Endothelial cell of umbilical vein (primary cell): ENCODE results near the gene RPF1. TPM values are rescaled to one million over a fixed set of nuclear protein-coding genes. Genes with fewer than 3 reads are reported as not detected.

Experiments used
- BruUV-seq: library from RNA; stranded (reverse); fragments of 400-500 nt; replicated peaks from 2 replicates; lab custom pipeline; 2021; lab: Mats Ljungman, UMichigan
- CTCF ChIA-PET: fragments of 300-600, 350-600 bp; sonication (Branson Sonifier 250); formaldehyde crosslinking; loops from one replicate; lab custom pipeline; 2021; ENCODE audit warnings: antibody characterized with exemption, inconsistent platforms; lab: Charles Lee
- POLR2A ChIA-PET: fragments of 300-600, 350-600 bp; sonication (Branson Sonifier 250); formaldehyde crosslinking; loops from one replicate; lab custom pipeline; 2021; ENCODE audit warnings: antibody characterized with exemption, inconsistent platforms; lab: Charles Lee
- DNase-seq: peaks from one replicate; pipeline ENCODE4 v3.0.0-alpha.2; 2011; ENCODE audit warnings: low read depth, low spot score
- FAIRE-seq: peaks from 2 replicates; lab custom pipeline; 2011; peaks lifted over from hg19 to GRCh38; lab: Jason Lieb, UNC
- H2AFZ ChIP-seq: 2 replicates; pipeline ENCODE4 v1.6.0; 2012; ENCODE audit warnings: low read depth, low read length, control low read depth, inconsistent platforms
- H3K27ac ChIP-seq: 2 replicates; pipeline ENCODE4 v1.5.1; 2011; ENCODE audit warnings: low read depth, mild to moderate bottlenecking, control low read depth, low read length, moderate library complexity; ENCODE audit not compliant: insufficient read depth
- H3K27me3 ChIP-seq, 2 experiments: 2 replicates each; pipeline versions ENCODE4 v1.6.0 to v1.6.1; 2011; ENCODE audit warnings: low read length in 2 of 2, mixed read lengths in 1 of 2; ENCODE audit not compliant: control insufficient read depth in 2 of 2, insufficient read depth in 2 of 2
- H3K36me3 ChIP-seq, 2 experiments: 2 replicates in 1 of 2; 3 replicates in 1 of 2; pipeline ENCODE4 v1.5.1; 2011; ENCODE audit warnings: low read length in 2 of 2, mild to moderate bottlenecking in 1 of 2, moderate library complexity in 1 of 2; ENCODE audit not compliant: control insufficient read depth in 2 of 2, insufficient read depth in 2 of 2; ENCODE audit errors: extremely low read depth in 1 of 2
- H3K4me1 ChIP-seq: 3 replicates; pipeline ENCODE4 v1.5.1; 2011; ENCODE audit warnings: mild to moderate bottlenecking, low read length; ENCODE audit not compliant: control insufficient read depth, insufficient read depth; ENCODE audit errors: extremely low read depth
- H3K4me2 ChIP-seq: 2 replicates; pipeline ENCODE4 v1.6.1; 2011; ENCODE audit warnings: low read length, control low read depth, mixed read lengths; ENCODE audit not compliant: insufficient read depth
- H3K4me3 ChIP-seq, 3 experiments: fragments of 200-600 bp in 1 of 3; sonication (generic), shearing (Covaris generic) in 1 of 3; replicated peaks in 1 of 3; 2 replicates each; pipeline ENCODE4 v1.5.1; 2011 to 2016; ENCODE audit warnings: control low read depth in 3 of 3, low read length in 3 of 3, mild to moderate bottlenecking in 2 of 3, inconsistent platforms in 1 of 3, low read depth in 1 of 3, moderate library complexity in 1 of 3; ENCODE audit not compliant: insufficient read depth in 1 of 3
- H3K79me2 ChIP-seq: 2 replicates; pipeline ENCODE4 v1.6.0; 2012; ENCODE audit warnings: low read length, inconsistent platforms; ENCODE audit not compliant: control insufficient read depth, insufficient read depth
- H3K9ac ChIP-seq: replicated peaks from 2 replicates; pipeline ENCODE3; 2011; ENCODE audit warnings: low read length, control low read depth; ENCODE audit not compliant: insufficient read depth; ENCODE audit errors: extremely low read depth
- H3K9me1 ChIP-seq: replicated peaks from 3 replicates; pipeline ENCODE4 v1.6.0; 2011; ENCODE audit warnings: mild to moderate bottlenecking, low read length; ENCODE audit not compliant: control insufficient read depth, insufficient read depth; ENCODE audit errors: extremely low read depth
- H3K9me3 ChIP-seq: replicated peaks from 2 replicates; pipeline ENCODE4 v1.5.1; 2012; ENCODE audit warnings: low read length, inconsistent platforms; ENCODE audit not compliant: control insufficient read depth, insufficient read depth
- H4K20me1 ChIP-seq: replicated peaks from 2 replicates; pipeline ENCODE3; 2011; ENCODE audit warnings: mild to moderate bottlenecking, low read length; ENCODE audit not compliant: control insufficient read depth, insufficient read depth; ENCODE audit errors: extremely low read depth
- GATA2 ChIP-seq: IDR thresholded peaks from 2 replicates; pipeline ENCODE4 v1.7.0; 2011; ENCODE audit warnings: low read depth, mild to moderate bottlenecking, moderate library complexity, mixed read lengths, low read length; ENCODE audit not compliant: insufficient read length, insufficient read depth
- POLR2AphosphoS5 ChIP-seq: IDR thresholded peaks from 2 replicates; pipeline ENCODE4 v1.6.1; 2012; ENCODE audit warnings: low read depth, mild to moderate bottlenecking, control low read depth, low read length, moderate library complexity; ENCODE audit not compliant: insufficient read depth
- dilution Hi-C: fragments of 300-500 bp; cut with MboI; formaldehyde crosslinking; loops from one replicate; pipeline ENCODE4 v1.15.0; 2019; ENCODE audit warnings: low sequenced_read_pairs; ENCODE audit not compliant: extremely low pct_ligation_motif_present
- intact Hi-C: fragments of 100-400 bp; cut with micrococcal nuclease; formaldehyde crosslinking; loops from one replicate; pipeline ENCODE4 v1.10.0; 2022
- polyA plus RNA-seq, 4 experiments: library from polyadenylated mRNA; depleted of rRNA in 3 of 4; stranded (reverse) in 3 of 4; unstranded in 1 of 4; fragments of >200 nt; gene quantifications; 2 replicates each; pipeline versions ENCODE4 v1.2.1 to v1.2.3, GENCODE V29; 2011 to 2012; ENCODE audit warnings: missing spikeins in 1 of 4
- total RNA-seq: library from RNA; stranded (reverse); gene quantifications from 2 replicates; pipeline ENCODE4 v1.2.3, GENCODE V29; 2021
- TF ChIP-seq, protein P1 (sequence below): IDR thresholded peaks from 2 replicates; pipeline ENCODE4 v1.6.1; 2011; ENCODE audit not compliant: insufficient read depth, insufficient read length
- TF ChIP-seq, protein P2 (sequence below), 2 donors: IDR thresholded peaks; 1 replicate in 1 of 2; 2 replicates in 1 of 2; pipeline ENCODE4 v1.5.1; 2011; ENCODE audit warnings: low read length in 2 of 2, mild to moderate bottlenecking in 2 of 2, moderate library complexity in 2 of 2, control low read depth in 1 of 2, inconsistent platforms in 1 of 2, low read depth in 1 of 2; ENCODE audit not compliant: insufficient read depth in 1 of 2; ENCODE audit errors: extremely low read depth in 1 of 2

RPF1 gene
- total and polyA plus RNA-seq, 2 donors (not counting 3 experiments of a cell fraction or from before 2014, with no cell fraction given) = 15.3 to 32.6 TPM

DNA sequence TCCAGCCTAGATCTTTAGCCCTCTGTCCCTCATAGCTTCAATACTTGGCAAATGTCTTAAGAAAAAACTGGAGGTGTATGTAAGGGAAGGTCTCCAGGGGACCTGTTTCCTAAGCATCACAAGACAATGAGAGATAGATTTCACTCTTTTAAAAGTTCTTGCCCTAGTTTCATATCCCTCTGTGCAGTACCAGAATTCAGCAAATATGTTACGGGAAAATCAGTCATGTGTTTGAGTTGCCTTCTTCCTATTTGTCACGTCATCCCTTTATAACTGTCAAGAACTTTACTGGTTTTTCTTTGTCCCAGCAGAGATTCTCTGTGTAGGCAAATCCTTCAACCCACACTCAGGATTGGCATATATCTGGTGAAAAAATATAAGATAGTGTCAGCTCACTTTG, 48.5 kb upstream of the RPF1 start:
- Histone ChIP-seq H4K20me1 (no peaks in the 10 kb centered on the region), H3K4me1 (peaks cover 9% of the 10 kb centered on the region), H3K27ac (no peak overlapping the region), H3K36me3 (no peaks in the 10 kb centered on the region), H3K9me3 (no peaks in the 10 kb centered on the region), H3K9me1 (no peaks in the 10 kb centered on the region), H3K4me3 (no peak overlapping the region), H2AFZ (no peak overlapping the region), H3K27me3 (no peaks in the 10 kb centered on the region), H3K79me2 (no peaks in the 10 kb centered on the region), H3K4me2 (no peak overlapping the region), H3K9ac (no peak overlapping the region)
- dilution Hi-C loops = loop anchor here (25.0 kb wide), 2 partner anchors 182 to 293 kb away; partner anchors contain the start of gene PRKACB
- TF ChIP-seq, protein P1, sequence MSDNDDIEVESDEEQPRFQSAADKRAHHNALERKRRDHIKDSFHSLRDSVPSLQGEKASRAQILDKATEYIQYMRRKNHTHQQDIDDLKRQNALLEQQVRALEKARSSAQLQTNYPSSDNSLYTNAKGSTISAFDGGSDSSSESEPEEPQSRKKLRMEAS = no peak
- ChIA-PET CTCF (interaction anchor here (1.0 to 10.9 kb wide), 2 partner anchors 286 to 290 kb away, joined by 4 to 201 read pairs; partner anchors contain the start of gene PRKACB), POLR2A (no interaction called here)
- FAIRE-seq (no peak), DNase-seq (no peak)
- intact Hi-C loops = loop anchor here (5.0 to 10.0 kb wide), 4 partner anchors 218 to 523 kb away; partner anchors contain the start of gene TTLL7
- BruUV-seq = no TSS peak

DNA sequence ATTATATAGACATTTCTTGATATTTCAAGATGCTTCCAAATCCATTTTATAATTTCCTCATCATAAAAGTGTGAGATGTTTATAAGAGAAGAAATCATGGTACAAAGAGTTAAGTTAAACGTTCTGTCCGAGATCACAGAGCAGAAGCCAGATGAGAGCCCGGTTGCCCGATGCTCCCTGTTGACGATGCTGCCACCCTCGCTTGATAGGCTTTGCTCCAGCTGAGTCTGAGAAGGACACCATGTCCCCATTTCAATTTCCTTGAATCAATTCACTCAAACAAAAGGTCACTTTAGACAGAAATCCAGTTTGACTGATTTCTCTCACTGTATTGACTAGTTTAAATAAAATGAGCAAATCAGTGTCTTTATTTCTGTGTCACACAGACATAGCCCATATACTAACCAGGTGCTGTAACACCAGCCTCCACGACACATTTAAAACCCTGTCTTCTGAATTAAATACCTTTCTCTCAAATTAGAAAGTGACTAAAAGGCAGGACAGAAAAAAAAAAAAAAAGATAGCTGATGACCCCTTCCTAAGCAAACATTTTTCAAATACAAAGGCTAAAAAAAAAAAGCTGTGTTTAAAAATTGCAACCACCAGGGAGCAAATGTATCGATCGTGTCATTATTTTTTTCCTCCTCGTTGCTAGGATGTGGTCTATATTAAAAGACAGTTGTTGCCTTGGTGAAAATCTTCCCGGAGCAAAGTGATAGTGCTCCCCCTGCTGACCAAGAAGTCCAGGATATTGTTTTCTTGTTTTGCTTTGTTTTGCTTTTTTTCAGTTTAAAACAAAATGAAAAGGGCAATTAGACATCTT, 45.6 kb upstream of the RPF1 start:
- Histone ChIP-seq H3K79me2 (no peaks in the 10 kb centered on the region), H3K36me3 (no peaks in the 10 kb centered on the region), H3K9me1 (no peaks in the 10 kb centered on the region), H3K4me2 (peak overlapping the region; percentile 83), H2AFZ (peak overlapping the region; percentile 80), H3K9me3 (no peaks in the 10 kb centered on the region), H3K27ac (peak overlapping the region; percentile 69), H3K4me3 (peak overlapping the region in 1 of 3 experiments; percentile 52), H3K4me1 (peaks cover 5% of the 10 kb centered on the region), H3K9ac (peak overlapping the region; percentile 73), H3K27me3 (no peaks in the 10 kb centered on the region), H4K20me1 (no peaks in the 10 kb centered on the region)
- CTCF ChIA-PET = interaction anchor here (0.6 to 10.9 kb wide), 25 partner anchors 8 to 504 kb away, joined by 3 to 201 read pairs (median 4); partner anchors contain the start of genes PRKACB and SAMD13
- BruUV-seq = TSS peak; percentile 50
- DNase-seq (peak; percentile 81), FAIRE-seq (peak; percentile 78)
- dilution Hi-C loops (loop anchor here (25.0 kb wide), 2 partner anchors 179 to 296 kb away; partner anchors contain the start of gene PRKACB), intact Hi-C loops (loop anchor here (1.0 to 10.0 kb wide), 11 partner anchors 68 to 526 kb away; partner anchors contain the start of gene TTLL7)
- no peak for TF ChIP-seq GATA2
- TF ChIP-seq POLR2AphosphoS5 = no peak
- TF ChIP-seq, protein P2, sequence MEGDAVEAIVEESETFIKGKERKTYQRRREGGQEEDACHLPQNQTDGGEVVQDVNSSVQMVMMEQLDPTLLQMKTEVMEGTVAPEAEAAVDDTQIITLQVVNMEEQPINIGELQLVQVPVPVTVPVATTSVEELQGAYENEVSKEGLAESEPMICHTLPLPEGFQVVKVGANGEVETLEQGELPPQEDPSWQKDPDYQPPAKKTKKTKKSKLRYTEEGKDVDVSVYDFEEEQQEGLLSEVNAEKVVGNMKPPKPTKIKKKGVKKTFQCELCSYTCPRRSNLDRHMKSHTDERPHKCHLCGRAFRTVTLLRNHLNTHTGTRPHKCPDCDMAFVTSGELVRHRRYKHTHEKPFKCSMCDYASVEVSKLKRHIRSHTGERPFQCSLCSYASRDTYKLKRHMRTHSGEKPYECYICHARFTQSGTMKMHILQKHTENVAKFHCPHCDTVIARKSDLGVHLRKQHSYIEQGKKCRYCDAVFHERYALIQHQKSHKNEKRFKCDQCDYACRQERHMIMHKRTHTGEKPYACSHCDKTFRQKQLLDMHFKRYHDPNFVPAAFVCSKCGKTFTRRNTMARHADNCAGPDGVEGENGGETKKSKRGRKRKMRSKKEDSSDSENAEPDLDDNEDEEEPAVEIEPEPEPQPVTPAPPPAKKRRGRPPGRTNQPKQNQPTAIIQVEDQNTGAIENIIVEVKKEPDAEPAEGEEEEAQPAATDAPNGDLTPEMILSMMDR (IDR thresholded peaks at IDR 0.05; ENCODE audit: extremely low read depth in 1 of 2, insufficient read depth in 1 of 2, low read depth in 1 of 2, low read length in 2 of 2) = peak; percentile 64 to 67
- POLR2A ChIA-PET = interaction anchor here (2.3 kb wide), 1 partner anchor 289 kb away, joined by 13 read pairs; the partner anchor contains the start of gene PRKACB
